SK-N-SH treated with all-trans-retinoic acid at 6 μM for 48 hours (cell line): Measurements from ENCODE around the gene BBS9.

Source experiments
- ATAC-seq: fragments of 200-7000 bp; cut with Tn5 transposase; 3 replicates; pipeline ENCODE4 v1.9.1; 2020; ENCODE audit warnings: mild to moderate bottlenecking, moderate library complexity
- ARNTL ChIP-seq: fragments of 450-650 bp; formaldehyde crosslinking; IDR thresholded peaks from 2 replicates; pipeline ENCODE4 v1.5.0; 2020; ENCODE audit warnings: low read depth, mild to moderate bottlenecking, moderate library complexity, borderline replicate concordance
- BACH2 ChIP-seq: fragments of 250-450 bp; sonication (Bioruptor Pico); IDR thresholded peaks from 2 replicates; pipeline ENCODE4 v1.9.0; 2021; ENCODE audit warnings: mild to moderate bottlenecking, borderline replicate concordance
- CREB5 ChIP-seq: fragments of 250-450 bp; sonication (Bioruptor Pico); IDR thresholded peaks from 2 replicates; pipeline ENCODE4 v1.5.1; 2020; ENCODE audit warnings: low read depth, mild to moderate bottlenecking, moderate library complexity
- CSDC2 ChIP-seq: fragments of 250-450 bp; sonication (Bioruptor Pico); IDR thresholded peaks from 2 replicates; pipeline ENCODE4 v1.5.0; 2020; ENCODE audit warnings: mild to moderate bottlenecking, moderate library complexity
- GLIS3 ChIP-seq: fragments of 250-450 bp; sonication (Bioruptor Pico); IDR thresholded peaks from 2 replicates; pipeline ENCODE4 v1.5.0; 2020; ENCODE audit warnings: mild to moderate bottlenecking, moderate library complexity
- ISL1 ChIP-seq: fragments of 250-450 bp; sonication (Bioruptor Pico); IDR thresholded peaks from 2 replicates; pipeline ENCODE4 v2.1.2; 2022; ENCODE audit warnings: mild to moderate bottlenecking, moderate library complexity
- OSR1 ChIP-seq: fragments of 250-450 bp; sonication (Bioruptor Pico); IDR thresholded peaks from 2 replicates; pipeline ENCODE4 v1.8.0; 2022; ENCODE audit warnings: moderate library complexity, mild to moderate bottlenecking, inconsistent platforms
- PPARA ChIP-seq: fragments of 250-450 bp; sonication (Bioruptor Pico); IDR thresholded peaks from 2 replicates; pipeline ENCODE4 v1.5.0; 2020; ENCODE audit warnings: mild to moderate bottlenecking, borderline replicate concordance
- RARB ChIP-seq: fragments of 250-450 bp; sonication (Bioruptor Pico); IDR thresholded peaks from 2 replicates; pipeline ENCODE4 v1.8.0; 2021; ENCODE audit warnings: mild to moderate bottlenecking, moderate library complexity
- SNAI2 ChIP-seq: fragments of 250-450 bp; sonication (Bioruptor Pico); IDR thresholded peaks from 2 replicates; pipeline ENCODE4 v1.5.0; 2020; ENCODE audit warnings: mild to moderate bottlenecking, moderate library complexity
- TCF4 ChIP-seq: fragments of 250-450 bp; sonication (Bioruptor Pico); IDR thresholded peaks from 2 replicates; pipeline ENCODE4 v1.8.0; 2021; ENCODE audit warnings: mild to moderate bottlenecking, moderate library complexity, borderline replicate concordance
- TOX ChIP-seq: fragments of 250-450 bp; sonication (Bioruptor Pico); IDR thresholded peaks from 2 replicates; pipeline ENCODE4 v1.8.0; 2021; ENCODE audit warnings: mild to moderate bottlenecking, moderate library complexity, borderline replicate concordance
- ZC3H10 ChIP-seq: fragments of 250-450 bp; sonication (Bioruptor Pico); IDR thresholded peaks from 2 replicates; pipeline ENCODE4 v1.5.1; 2021; ENCODE audit warnings: mild to moderate bottlenecking, moderate library complexity
- ZFP3 ChIP-seq: fragments of 250-450 bp; sonication (Bioruptor Pico); IDR thresholded peaks from 2 replicates; pipeline ENCODE4 v1.5.0; 2020; ENCODE audit warnings: mild to moderate bottlenecking, moderate library complexity
- ZFP30 ChIP-seq: fragments of 450-650 bp; formaldehyde crosslinking; IDR thresholded peaks from 2 replicates; pipeline ENCODE4 v1.5.0; 2022; ENCODE audit warnings: mild to moderate bottlenecking, moderate library complexity
- ZNF565 ChIP-seq: fragments of 450-650 bp; formaldehyde crosslinking; conservative IDR thresholded peaks from 2 replicates; pipeline ENCODE4 v1.5.0; 2020; ENCODE audit warnings: low read depth, mild to moderate bottlenecking, moderate library complexity
- ZNF70 ChIP-seq: fragments of 450-650 bp; formaldehyde crosslinking; IDR thresholded peaks from 2 replicates; pipeline ENCODE4 v1.5.0; 2020; ENCODE audit warnings: mild to moderate bottlenecking, moderate library complexity
- ZNF8 ChIP-seq: fragments of 450-650 bp; formaldehyde crosslinking; IDR thresholded peaks from 2 replicates; pipeline ENCODE4 v1.5.0; 2020; ENCODE audit warnings: mild to moderate bottlenecking, moderate library complexity
- TF ChIP-seq, protein P1 (sequence below): fragments of 250-450 bp; sonication (Bioruptor Pico); IDR thresholded peaks from 2 replicates; pipeline ENCODE4 v1.5.1; 2021; ENCODE audit warnings: mild to moderate bottlenecking, moderate library complexity
- TF ChIP-seq, protein P2 (sequence below): fragments of 250-450 bp; sonication (Bioruptor Pico); IDR thresholded peaks from 2 replicates; pipeline ENCODE4 v1.8.0; 2020; ENCODE audit warnings: mild to moderate bottlenecking, moderate library complexity, borderline replicate concordance
- TF ChIP-seq, protein P3 (sequence below): fragments of 250-450 bp; sonication (Bioruptor Pico); IDR thresholded peaks from 2 replicates; pipeline ENCODE4 v1.8.0; 2021; ENCODE audit warnings: low read depth, mild to moderate bottlenecking, moderate library complexity, borderline replicate concordance

BBS9 gene

DNA sequence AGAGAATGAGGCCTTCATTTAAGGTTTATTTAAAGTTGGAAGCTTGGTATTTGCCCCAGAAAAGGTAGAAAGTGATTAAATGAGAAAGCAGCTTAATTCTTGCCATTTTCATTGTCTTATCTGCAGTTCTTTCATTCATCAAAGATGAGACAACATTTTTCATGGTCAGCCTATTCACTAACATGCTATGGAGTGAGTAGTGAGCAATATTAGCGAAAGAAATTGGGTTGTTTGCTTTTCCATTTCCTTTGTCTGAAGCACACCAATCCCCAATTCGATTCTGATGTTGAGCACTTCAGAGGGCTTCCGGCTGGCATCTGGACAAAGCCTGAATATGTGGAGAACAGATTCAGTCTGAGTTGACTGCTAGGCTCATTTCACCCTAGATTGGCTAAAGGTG, 317.2 kb downstream of the BBS9 start:
- TF ChIP-seq TOX (CRISPR knock-in tag) (no peak), PPARA (CRISPR knock-in tag) (no peak), BACH2 (CRISPR knock-in tag) (no peak), ZFP30 (CRISPR knock-in tag) (no peak), SNAI2 (CRISPR knock-in tag) (no peak), RARB (CRISPR knock-in tag) (no peak), ZNF565 (CRISPR knock-in tag) (no peak), TCF4 (CRISPR knock-in tag) (no peak), GLIS3 (CRISPR knock-in tag) (no peak), CSDC2 (CRISPR knock-in tag) (no peak), ZNF70 (no peak), ZFP3 (CRISPR knock-in tag) (no peak)
- TF ChIP-seq, protein P1, sequence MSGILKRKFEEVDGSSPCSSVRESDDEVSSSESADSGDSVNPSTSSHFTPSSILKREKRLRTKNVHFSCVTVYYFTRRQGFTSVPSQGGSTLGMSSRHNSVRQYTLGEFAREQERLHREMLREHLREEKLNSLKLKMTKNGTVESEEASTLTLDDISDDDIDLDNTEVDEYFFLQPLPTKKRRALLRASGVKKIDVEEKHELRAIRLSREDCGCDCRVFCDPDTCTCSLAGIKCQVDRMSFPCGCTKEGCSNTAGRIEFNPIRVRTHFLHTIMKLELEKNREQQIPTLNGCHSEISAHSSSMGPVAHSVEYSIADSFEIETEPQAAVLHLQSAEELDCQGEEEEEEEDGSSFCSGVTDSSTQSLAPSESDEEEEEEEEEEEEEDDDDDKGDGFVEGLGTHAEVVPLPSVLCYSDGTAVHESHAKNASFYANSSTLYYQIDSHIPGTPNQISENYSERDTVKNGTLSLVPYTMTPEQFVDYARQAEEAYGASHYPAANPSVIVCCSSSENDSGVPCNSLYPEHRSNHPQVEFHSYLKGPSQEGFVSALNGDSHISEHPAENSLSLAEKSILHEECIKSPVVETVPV (CRISPR knock-in tag): no peak

GRCh38 chr7:33448035-33448434, 318.7 kb downstream of the BBS9 start:
- ATAC-seq: no peak

More for the DNA sequence above, 317.2 kb downstream of the BBS9 start:
- ATAC-seq: no peak

GRCh38 chr7:33449847-33450246, 320.5 kb downstream of the BBS9 start:
- no peak for ATAC-seq

More at GRCh38 chr7:33448035-33448434, 318.7 kb downstream of the BBS9 start:
- TF ChIP-seq CREB5 (CRISPR knock-in tag) (no peak), PPARA (CRISPR knock-in tag) (no peak), OSR1 (CRISPR knock-in tag) (no peak), BACH2 (CRISPR knock-in tag) (no peak), ZNF565 (CRISPR knock-in tag) (no peak), ISL1 (CRISPR knock-in tag) (no peak), ZC3H10 (CRISPR knock-in tag) (no peak)
- TF ChIP-seq, protein P2, sequence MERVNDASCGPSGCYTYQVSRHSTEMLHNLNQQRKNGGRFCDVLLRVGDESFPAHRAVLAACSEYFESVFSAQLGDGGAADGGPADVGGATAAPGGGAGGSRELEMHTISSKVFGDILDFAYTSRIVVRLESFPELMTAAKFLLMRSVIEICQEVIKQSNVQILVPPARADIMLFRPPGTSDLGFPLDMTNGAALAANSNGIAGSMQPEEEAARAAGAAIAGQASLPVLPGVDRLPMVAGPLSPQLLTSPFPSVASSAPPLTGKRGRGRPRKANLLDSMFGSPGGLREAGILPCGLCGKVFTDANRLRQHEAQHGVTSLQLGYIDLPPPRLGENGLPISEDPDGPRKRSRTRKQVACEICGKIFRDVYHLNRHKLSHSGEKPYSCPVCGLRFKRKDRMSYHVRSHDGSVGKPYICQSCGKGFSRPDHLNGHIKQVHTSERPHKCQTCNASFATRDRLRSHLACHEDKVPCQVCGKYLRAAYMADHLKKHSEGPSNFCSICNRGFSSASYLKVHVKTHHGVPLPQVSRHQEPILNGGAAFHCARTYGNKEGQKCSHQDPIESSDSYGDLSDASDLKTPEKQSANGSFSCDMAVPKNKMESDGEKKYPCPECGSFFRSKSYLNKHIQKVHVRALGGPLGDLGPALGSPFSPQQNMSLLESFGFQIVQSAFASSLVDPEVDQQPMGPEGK (CRISPR knock-in tag): no peak
- TF ChIP-seq, protein P1 (CRISPR knock-in tag): no peak

DNA sequence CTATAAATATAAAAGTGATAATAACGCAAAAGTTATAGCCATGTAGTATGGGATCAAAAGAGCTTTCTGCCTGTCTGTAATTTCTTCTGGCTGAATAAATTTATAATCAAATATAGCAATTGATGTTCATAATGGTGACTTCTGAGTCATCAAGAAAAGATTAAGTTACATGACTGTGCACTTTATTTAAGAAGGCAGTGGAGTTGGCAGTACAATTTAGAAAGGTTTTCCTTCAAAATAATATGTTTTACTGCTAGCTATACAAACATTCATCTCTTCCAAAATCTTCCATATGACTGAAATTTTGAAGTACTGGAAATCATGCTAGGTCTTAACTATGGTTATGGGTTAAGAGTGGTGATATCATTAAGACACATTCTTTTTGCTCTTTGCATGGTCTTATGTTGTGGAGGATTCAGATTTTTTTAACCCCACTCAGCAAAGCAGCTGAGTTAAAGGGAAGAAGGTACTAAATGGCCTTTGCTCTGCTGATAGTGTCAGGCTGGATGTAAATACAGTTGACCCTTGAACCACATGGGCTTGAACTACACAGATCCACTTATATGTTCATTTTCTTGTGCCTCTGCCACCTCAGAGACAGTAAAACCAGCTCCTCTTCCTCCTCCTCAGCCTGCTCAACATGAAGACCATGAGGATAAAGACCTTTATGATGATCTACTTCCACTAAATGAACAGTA, 323.6 kb downstream of the BBS9 start:
- TF ChIP-seq ZFP30 (CRISPR knock-in tag): no peak
- TF ChIP-seq ZNF8 (CRISPR knock-in tag): no peak
- TF ChIP-seq, protein P1 (CRISPR knock-in tag): no peak
- TF ChIP-seq, protein P2 (CRISPR knock-in tag): 0 out of 2 replicates have a peak, but pooled peaks have one; percentile 54
- TF ChIP-seq ISL1 (CRISPR knock-in tag): peak; percentile 88
- TF ChIP-seq, protein P3, sequence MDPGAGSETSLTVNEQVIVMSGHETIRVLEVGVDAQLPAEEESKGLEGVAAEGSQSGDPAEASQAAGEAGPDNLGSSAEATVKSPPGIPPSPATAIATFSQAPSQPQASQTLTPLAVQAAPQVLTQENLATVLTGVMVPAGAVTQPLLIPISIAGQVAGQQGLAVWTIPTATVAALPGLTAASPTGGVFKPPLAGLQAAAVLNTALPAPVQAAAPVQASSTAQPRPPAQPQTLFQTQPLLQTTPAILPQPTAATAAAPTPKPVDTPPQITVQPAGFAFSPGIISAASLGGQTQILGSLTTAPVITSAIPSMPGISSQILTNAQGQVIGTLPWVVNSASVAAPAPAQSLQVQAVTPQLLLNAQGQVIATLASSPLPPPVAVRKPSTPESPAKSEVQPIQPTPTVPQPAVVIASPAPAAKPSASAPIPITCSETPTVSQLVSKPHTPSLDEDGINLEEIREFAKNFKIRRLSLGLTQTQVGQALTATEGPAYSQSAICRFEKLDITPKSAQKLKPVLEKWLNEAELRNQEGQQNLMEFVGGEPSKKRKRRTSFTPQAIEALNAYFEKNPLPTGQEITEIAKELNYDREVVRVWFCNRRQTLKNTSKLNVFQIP (CRISPR knock-in tag): 0 out of 2 replicates have a peak, but pooled peaks have one; percentile 17
- ATAC-seq: peak; percentile 80

More at GRCh38 chr7:33449847-33450246, 320.5 kb downstream of the BBS9 start:
- no peak for TF ChIP-seq ZNF70
- no peak for TF ChIP-seq ARNTL (CRISPR knock-in tag)
- no peak for TF ChIP-seq BACH2 (CRISPR knock-in tag)
- no peak for TF ChIP-seq ZC3H10 (CRISPR knock-in tag)
- no peak for TF ChIP-seq SNAI2 (CRISPR knock-in tag)
- TF ChIP-seq ZFP3 (CRISPR knock-in tag): no peak
- TF ChIP-seq, all 23 proteins: peak for 0
